ENCODE results near the gene SLF2.

- TF ChIP-seq CTCF (conservative IDR thresholded peaks at IDR 0.05) (no peak), EZH2 (IDR thresholded peaks at IDR 0.05; ENCODE audit: low read depth) (no peak)
Measured at GRCh38 chr10:100972115-100972903, 59.5 kb downstream of the SLF2 start.

All from PC-9 (cell line).